Endothelial cell of umbilical vein (primary cell): ENCODE measurements around the gene PAK5. TPM values are rescaled to one million over a fixed set of nuclear protein-coding genes. Genes with fewer than 3 reads are reported as not detected.

Experiments used
- BruUV-seq: library from RNA; stranded (reverse); fragments of 400-500 nt; replicated peaks from 2 replicates; lab custom pipeline; 2021; lab: Mats Ljungman, UMichigan
- CTCF ChIA-PET: fragments of 300-600, 350-600 bp; sonication (Branson Sonifier 250); formaldehyde crosslinking; loops from one replicate; lab custom pipeline; 2021; ENCODE audit warnings: antibody characterized with exemption, inconsistent platforms; lab: Charles Lee
- POLR2A ChIA-PET: fragments of 300-600, 350-600 bp; sonication (Branson Sonifier 250); formaldehyde crosslinking; loops from one replicate; lab custom pipeline; 2021; ENCODE audit warnings: antibody characterized with exemption, inconsistent platforms; lab: Charles Lee
- DNase-seq: peaks from one replicate; pipeline ENCODE4 v3.0.0-alpha.2; 2011; ENCODE audit warnings: low read depth, low spot score
- FAIRE-seq: peaks from 2 replicates; lab custom pipeline; 2011; peaks lifted over from hg19 to GRCh38; lab: Jason Lieb, UNC
- H2AFZ ChIP-seq: 2 replicates; pipeline ENCODE4 v1.6.0; 2012; ENCODE audit warnings: low read depth, low read length, control low read depth, inconsistent platforms
- H3K27ac ChIP-seq: 2 replicates; pipeline ENCODE4 v1.5.1; 2011; ENCODE audit warnings: low read depth, mild to moderate bottlenecking, control low read depth, low read length, moderate library complexity; ENCODE audit not compliant: insufficient read depth
- H3K27me3 ChIP-seq, 2 experiments: 2 replicates each; pipeline versions ENCODE4 v1.6.0 to v1.6.1; 2011; ENCODE audit warnings: low read length in 2 of 2, mixed read lengths in 1 of 2; ENCODE audit not compliant: control insufficient read depth in 2 of 2, insufficient read depth in 2 of 2
- H3K36me3 ChIP-seq, 2 experiments: 2 replicates in 1 of 2; 3 replicates in 1 of 2; pipeline ENCODE4 v1.5.1; 2011; ENCODE audit warnings: low read length in 2 of 2, mild to moderate bottlenecking in 1 of 2, moderate library complexity in 1 of 2; ENCODE audit not compliant: control insufficient read depth in 2 of 2, insufficient read depth in 2 of 2; ENCODE audit errors: extremely low read depth in 1 of 2
- H3K4me1 ChIP-seq: 3 replicates; pipeline ENCODE4 v1.5.1; 2011; ENCODE audit warnings: mild to moderate bottlenecking, low read length; ENCODE audit not compliant: control insufficient read depth, insufficient read depth; ENCODE audit errors: extremely low read depth
- H3K4me2 ChIP-seq: 2 replicates; pipeline ENCODE4 v1.6.1; 2011; ENCODE audit warnings: low read length, control low read depth, mixed read lengths; ENCODE audit not compliant: insufficient read depth
- H3K4me3 ChIP-seq, 3 experiments: fragments of 200-600 bp in 1 of 3; sonication (generic), shearing (Covaris generic) in 1 of 3; replicated peaks in 1 of 3; 2 replicates each; pipeline ENCODE4 v1.5.1; 2011 to 2016; ENCODE audit warnings: control low read depth in 3 of 3, low read length in 3 of 3, mild to moderate bottlenecking in 2 of 3, inconsistent platforms in 1 of 3, low read depth in 1 of 3, moderate library complexity in 1 of 3; ENCODE audit not compliant: insufficient read depth in 1 of 3
- H3K79me2 ChIP-seq: 2 replicates; pipeline ENCODE4 v1.6.0; 2012; ENCODE audit warnings: low read length, inconsistent platforms; ENCODE audit not compliant: control insufficient read depth, insufficient read depth
- H3K9ac ChIP-seq: replicated peaks from 2 replicates; pipeline ENCODE3; 2011; ENCODE audit warnings: low read length, control low read depth; ENCODE audit not compliant: insufficient read depth; ENCODE audit errors: extremely low read depth
- H3K9me1 ChIP-seq: replicated peaks from 3 replicates; pipeline ENCODE4 v1.6.0; 2011; ENCODE audit warnings: mild to moderate bottlenecking, low read length; ENCODE audit not compliant: control insufficient read depth, insufficient read depth; ENCODE audit errors: extremely low read depth
- H3K9me3 ChIP-seq: replicated peaks from 2 replicates; pipeline ENCODE4 v1.5.1; 2012; ENCODE audit warnings: low read length, inconsistent platforms; ENCODE audit not compliant: control insufficient read depth, insufficient read depth
- H4K20me1 ChIP-seq: replicated peaks from 2 replicates; pipeline ENCODE3; 2011; ENCODE audit warnings: mild to moderate bottlenecking, low read length; ENCODE audit not compliant: control insufficient read depth, insufficient read depth; ENCODE audit errors: extremely low read depth
- CTCF ChIP-seq, 2 donors: IDR thresholded peaks; 1 replicate in 1 of 2; 2 replicates in 1 of 2; pipeline ENCODE4 v1.5.1; 2011; ENCODE audit warnings: low read length in 2 of 2, mild to moderate bottlenecking in 2 of 2, moderate library complexity in 2 of 2, control low read depth in 1 of 2, inconsistent platforms in 1 of 2, low read depth in 1 of 2; ENCODE audit not compliant: insufficient read depth in 1 of 2; ENCODE audit errors: extremely low read depth in 1 of 2
- EZH2 ChIP-seq: IDR thresholded peaks from 2 replicates; pipeline ENCODE4 v1.6.1; 2012; ENCODE audit warnings: borderline replicate concordance, low read depth, mild to moderate bottlenecking, moderate library complexity, low read length, inconsistent platforms; ENCODE audit not compliant: severe bottlenecking
- FOS ChIP-seq: IDR thresholded peaks from 2 replicates; pipeline ENCODE4 v1.6.1; 2011; ENCODE audit warnings: mild to moderate bottlenecking, low read length, moderate library complexity, borderline replicate concordance; ENCODE audit not compliant: insufficient read depth
- GATA2 ChIP-seq: IDR thresholded peaks from 2 replicates; pipeline ENCODE4 v1.7.0; 2011; ENCODE audit warnings: low read depth, mild to moderate bottlenecking, moderate library complexity, mixed read lengths, low read length; ENCODE audit not compliant: insufficient read length, insufficient read depth
- JUN ChIP-seq: IDR thresholded peaks from 2 replicates; pipeline ENCODE4 v1.6.1; 2011; ENCODE audit warnings: borderline replicate concordance, low read depth; ENCODE audit not compliant: insufficient read length, insufficient read depth
- MAX ChIP-seq: IDR thresholded peaks from 2 replicates; pipeline ENCODE4 v1.6.1; 2011; ENCODE audit not compliant: insufficient read depth, insufficient read length
- MYC ChIP-seq: IDR thresholded peaks from one replicate; pipeline ENCODE4 v1.6.1; 2011; ENCODE audit warnings: mild to moderate bottlenecking, low read depth, low read length
- POLR2A ChIP-seq: IDR thresholded peaks from 2 replicates; pipeline ENCODE4 v1.6.1; 2012; ENCODE audit warnings: low read depth, mild to moderate bottlenecking, control low read depth, low read length
- POLR2AphosphoS5 ChIP-seq: IDR thresholded peaks from 2 replicates; pipeline ENCODE4 v1.6.1; 2012; ENCODE audit warnings: low read depth, mild to moderate bottlenecking, control low read depth, low read length, moderate library complexity; ENCODE audit not compliant: insufficient read depth
- dilution Hi-C: fragments of 300-500 bp; cut with MboI; formaldehyde crosslinking; loops from one replicate; pipeline ENCODE4 v1.15.0; 2019; ENCODE audit warnings: low sequenced_read_pairs; ENCODE audit not compliant: extremely low pct_ligation_motif_present
- intact Hi-C: fragments of 100-400 bp; cut with micrococcal nuclease; formaldehyde crosslinking; loops from one replicate; pipeline ENCODE4 v1.10.0; 2022
- polyA plus RNA-seq, 4 experiments: library from polyadenylated mRNA; depleted of rRNA in 3 of 4; stranded (reverse) in 3 of 4; unstranded in 1 of 4; fragments of >200 nt; gene quantifications; 2 replicates each; pipeline versions ENCODE4 v1.2.1 to v1.2.3, GENCODE V29; 2011 to 2012; ENCODE audit warnings: missing spikeins in 1 of 4
- total RNA-seq: library from RNA; stranded (reverse); gene quantifications from 2 replicates; pipeline ENCODE4 v1.2.3, GENCODE V29; 2021

PAK5 gene
- total and polyA plus RNA-seq, 2 donors (not counting 3 experiments of a cell fraction or from before 2014, with no cell fraction given): not detected

- ChIA-PET POLR2A (no interaction called here), CTCF (no interaction called here)
- no peaks in the 10 kb centered on the region for H3K79me2 ChIP-seq
- H4K20me1 ChIP-seq: no peaks in the 10 kb centered on the region
- H3K4me1 ChIP-seq: no peaks in the 10 kb centered on the region
- intact Hi-C loops (no loop called here), dilution Hi-C loops (no loop called here)
- no peak overlapping the region for H3K4me3 ChIP-seq
- no peaks in the 10 kb centered on the region for H3K27me3 ChIP-seq
- no peaks in the 10 kb centered on the region for H3K9me1 ChIP-seq
- no TSS peak for BruUV-seq
- no peak overlapping the region for H2AFZ ChIP-seq
- no peak for DNase-seq
- H3K9me3 ChIP-seq: no peaks in the 10 kb centered on the region
- TF ChIP-seq EZH2 (no peak), POLR2AphosphoS5 (no peak), POLR2A (no peak), JUN (no peak), FOS (no peak), MAX (no peak), CTCF (IDR thresholded peaks at IDR 0.05; ENCODE audit: extremely low read depth in 1 of 2, insufficient read depth in 1 of 2, low read depth in 1 of 2, low read length in 2 of 2) (no peak), GATA2 (no peak), MYC (no peak)
- FAIRE-seq: no peak
- H3K9ac ChIP-seq: no peak overlapping the region
- no peak overlapping the region for H3K4me2 ChIP-seq
- no peaks in the 10 kb centered on the region for H3K36me3 ChIP-seq
- no peak overlapping the region for H3K27ac ChIP-seq
Measured at GRCh38 chr20:9761476-9761875, 77.4 kb downstream of the PAK5 start.
